Kidney glomerular epithelial cell (primary cell): ENCODE data around the gene CCNE1.

Experiments used
- DNase-seq: peaks from one replicate; lab custom pipeline; 2025; lab: John Stamatoyannopoulos, UW

The CCNE1 gene

GRCh38 chr19:29811125-29812079 lies at the start of gene CCNE1:
Gene CCNE1, plus strand, starts transcription at chr19:29811991. Its CDS starts 565 bp downstream, at chr19:29812556.
- peak; percentile 41 for DNase-seq

- no peak for DNase-seq
Measured at GRCh38 chr19:29763196-29763595, 48.6 kb upstream of the CCNE1 start.

- DNase-seq, result no peak
Measured at GRCh38 chr19:29764361-29764760, 47.4 kb upstream of the CCNE1 start.

GRCh38 chr19:29766100-29766499 lies 45.7 kb upstream of the CCNE1 start:
- no peak for DNase-seq

- no peak for DNase-seq
Measured at GRCh38 chr19:29767039-29767735, 44.6 kb upstream of the CCNE1 start.

- DNase-seq, result no peak
Measured at GRCh38 chr19:29768166-29768565, 43.6 kb upstream of the CCNE1 start.

- no peak for DNase-seq
Measured at GRCh38 chr19:29769997-29770396, 41.8 kb upstream of the CCNE1 start.

GRCh38 chr19:29770648-29771047 lies 41.1 kb upstream of the CCNE1 start:
- no peak for DNase-seq

- peak; percentile 3 for DNase-seq
Measured at GRCh38 chr19:29771708-29772414, 39.9 kb upstream of the CCNE1 start.

GRCh38 chr19:29772696-29773095 lies 39.1 kb upstream of the CCNE1 start:
- DNase-seq, result no peak

GRCh38 chr19:29773141-29773540 lies 38.6 kb upstream of the CCNE1 start:
- no peak for DNase-seq

- no peak for DNase-seq
Measured at GRCh38 chr19:29774126-29774525, 37.7 kb upstream of the CCNE1 start.

GRCh38 chr19:29777781-29778309 lies 33.9 kb upstream of the CCNE1 start:
- no peak for DNase-seq

GRCh38 chr19:29779921-29780320 lies 31.9 kb upstream of the CCNE1 start:
- DNase-seq, result no peak

- no peak for DNase-seq
Measured at GRCh38 chr19:29781386-29782259, 30.2 kb upstream of the CCNE1 start.

- DNase-seq, result no peak
Measured at GRCh38 chr19:29782260-29782580, 29.6 kb upstream of the CCNE1 start.

GRCh38 chr19:29783627-29784190 lies 28.1 kb upstream of the CCNE1 start:
- DNase-seq, result no peak

GRCh38 chr19:29784598-29785223 lies 27.1 kb upstream of the CCNE1 start:
- DNase-seq, result no peak

- DNase-seq, result no peak
Measured at GRCh38 chr19:29785360-29785759, 26.4 kb upstream of the CCNE1 start.

- no peak for DNase-seq
Measured at GRCh38 chr19:29785955-29786589, 25.7 kb upstream of the CCNE1 start.
